GM19239 (cell line): Measurements from ENCODE around the gene GCGR.
"Not testable (repeated sequence)": the region's sequence is repeated elsewhere in the genome, so short reads cannot be mapped to it uniquely, and the experiment has no call there.

Experiments used
- DNase-seq: peaks from one replicate; pipeline ENCODE4 v3.0.0; 2011; ENCODE audit warnings: low spot score; ENCODE audit not compliant: insufficient read length
- FAIRE-seq: peaks from 2 replicates; lab custom pipeline; 2011; peaks lifted over from hg19 to GRCh38; lab: Jason Lieb, UNC

The GCGR gene

GRCh38 chr17:81831563-81831956, 27.6 kb downstream of the GCGR start:
- FAIRE-seq (no peak), DNase-seq (no peak)

GRCh38 chr17:81831957-81832607, 28.1 kb downstream of the GCGR start:
- no peak for FAIRE-seq
- no peak for DNase-seq

GRCh38 chr17:81832608-81833159, 28.7 kb downstream of the GCGR start:
- DNase-seq (no peak), FAIRE-seq (no peak)

GRCh38 chr17:81833160-81833920, 29.4 kb downstream of the GCGR start, which contains the start of gene MCRIP1:
MCRIP1 (minus strand) TSS chr17:81833291; CDS start chr17:81824506, 8,785 bp downstream.
- DNase-seq (peak; percentile 99), FAIRE-seq (peak; percentile 67)

GRCh38 chr17:81833921-81834830, 30.2 kb downstream of the GCGR start:
- FAIRE-seq, result no peak

GRCh38 chr17:81834831-81835267, 30.9 kb downstream of the GCGR start, which contains the start of gene PPP1R27:
PPP1R27 (minus strand) TSS chr17:81835050; CDS start chr17:81834953, 97 bp downstream.
- no peak for DNase-seq
- no peak for FAIRE-seq

More at GRCh38 chr17:81833921-81834830, 30.2 kb downstream of the GCGR start:
- DNase-seq, result no peak

GRCh38 chr17:81837641-81838040, 33.7 kb downstream of the GCGR start:
- DNase-seq, result no peak
- FAIRE-seq, result no peak

GRCh38 chr17:81838753-81839255, 34.9 kb downstream of the GCGR start:
- no peak for DNase-seq
- FAIRE-seq, result no peak

GRCh38 chr17:81839301-81839700, 35.4 kb downstream of the GCGR start:
- no peak for FAIRE-seq
- no peak for DNase-seq

- FAIRE-seq, DNase-seq: not testable (repeated sequence)
Observed at GRCh38 chr17:81840059-81840458, 36.1 kb downstream of the GCGR start.

GRCh38 chr17:81840826-81841778, 37.2 kb downstream of the GCGR start:
- no peak for DNase-seq
- FAIRE-seq, result no peak

- FAIRE-seq, result no peak
Observed at GRCh38 chr17:81841866-81842265, 37.9 kb downstream of the GCGR start.

GRCh38 chr17:81842378-81842724, 38.4 kb downstream of the GCGR start:
- FAIRE-seq (no peak), DNase-seq (no peak)

More at GRCh38 chr17:81841866-81842265, 37.9 kb downstream of the GCGR start:
- DNase-seq, result no peak

GRCh38 chr17:81842725-81843504, 39.0 kb downstream of the GCGR start:
- FAIRE-seq, result no peak
- DNase-seq, result no peak

- FAIRE-seq, result no peak
- DNase-seq, result no peak
Observed at GRCh38 chr17:81843713-81844326, 39.9 kb downstream of the GCGR start.

- no peak for DNase-seq
- no peak for FAIRE-seq
Observed at GRCh38 chr17:81844327-81844851, 40.4 kb downstream of the GCGR start.

GRCh38 chr17:81844887-81845286, 40.9 kb downstream of the GCGR start:
- no peak for FAIRE-seq

More at GRCh38 chr17:81844887-81845286, 40.9 kb downstream of the GCGR start:
- no peak for DNase-seq
